Endothelial cell of umbilical vein (primary cell): Measurements from ENCODE around the gene CEP85. TPM values are rescaled to one million over a fixed set of nuclear protein-coding genes. Genes with fewer than 3 reads are reported as not detected.

Source experiments
- BruUV-seq: library from RNA; stranded (reverse); fragments of 400-500 nt; replicated peaks from 2 replicates; lab custom pipeline; 2021; lab: Mats Ljungman, UMichigan
- CTCF ChIA-PET: fragments of 300-600, 350-600 bp; sonication (Branson Sonifier 250); formaldehyde crosslinking; loops from one replicate; lab custom pipeline; 2021; ENCODE audit warnings: antibody characterized with exemption, inconsistent platforms; lab: Charles Lee
- POLR2A ChIA-PET: fragments of 300-600, 350-600 bp; sonication (Branson Sonifier 250); formaldehyde crosslinking; loops from one replicate; lab custom pipeline; 2021; ENCODE audit warnings: antibody characterized with exemption, inconsistent platforms; lab: Charles Lee
- DNase-seq: peaks from one replicate; pipeline ENCODE4 v3.0.0-alpha.2; 2011; ENCODE audit warnings: low read depth, low spot score
- FAIRE-seq: peaks from 2 replicates; lab custom pipeline; 2011; peaks lifted over from hg19 to GRCh38; lab: Jason Lieb, UNC
- H2AFZ ChIP-seq: 2 replicates; pipeline ENCODE4 v1.6.0; 2012; ENCODE audit warnings: low read depth, low read length, control low read depth, inconsistent platforms
- H3K27ac ChIP-seq: 2 replicates; pipeline ENCODE4 v1.5.1; 2011; ENCODE audit warnings: low read depth, mild to moderate bottlenecking, control low read depth, low read length, moderate library complexity; ENCODE audit not compliant: insufficient read depth
- H3K27me3 ChIP-seq, 2 experiments: 2 replicates each; pipeline versions ENCODE4 v1.6.0 to v1.6.1; 2011; ENCODE audit warnings: low read length in 2 of 2, mixed read lengths in 1 of 2; ENCODE audit not compliant: control insufficient read depth in 2 of 2, insufficient read depth in 2 of 2
- H3K36me3 ChIP-seq, 2 experiments: 2 replicates in 1 of 2; 3 replicates in 1 of 2; pipeline ENCODE4 v1.5.1; 2011; ENCODE audit warnings: low read length in 2 of 2, mild to moderate bottlenecking in 1 of 2, moderate library complexity in 1 of 2; ENCODE audit not compliant: control insufficient read depth in 2 of 2, insufficient read depth in 2 of 2; ENCODE audit errors: extremely low read depth in 1 of 2
- H3K4me1 ChIP-seq: 3 replicates; pipeline ENCODE4 v1.5.1; 2011; ENCODE audit warnings: mild to moderate bottlenecking, low read length; ENCODE audit not compliant: control insufficient read depth, insufficient read depth; ENCODE audit errors: extremely low read depth
- H3K4me2 ChIP-seq: 2 replicates; pipeline ENCODE4 v1.6.1; 2011; ENCODE audit warnings: low read length, control low read depth, mixed read lengths; ENCODE audit not compliant: insufficient read depth
- H3K4me3 ChIP-seq, 3 experiments: fragments of 200-600 bp in 1 of 3; sonication (generic), shearing (Covaris generic) in 1 of 3; replicated peaks in 1 of 3; 2 replicates each; pipeline ENCODE4 v1.5.1; 2011 to 2016; ENCODE audit warnings: control low read depth in 3 of 3, low read length in 3 of 3, mild to moderate bottlenecking in 2 of 3, inconsistent platforms in 1 of 3, low read depth in 1 of 3, moderate library complexity in 1 of 3; ENCODE audit not compliant: insufficient read depth in 1 of 3
- H3K79me2 ChIP-seq: 2 replicates; pipeline ENCODE4 v1.6.0; 2012; ENCODE audit warnings: low read length, inconsistent platforms; ENCODE audit not compliant: control insufficient read depth, insufficient read depth
- H3K9ac ChIP-seq: replicated peaks from 2 replicates; pipeline ENCODE3; 2011; ENCODE audit warnings: low read length, control low read depth; ENCODE audit not compliant: insufficient read depth; ENCODE audit errors: extremely low read depth
- H3K9me1 ChIP-seq: replicated peaks from 3 replicates; pipeline ENCODE4 v1.6.0; 2011; ENCODE audit warnings: mild to moderate bottlenecking, low read length; ENCODE audit not compliant: control insufficient read depth, insufficient read depth; ENCODE audit errors: extremely low read depth
- H3K9me3 ChIP-seq: replicated peaks from 2 replicates; pipeline ENCODE4 v1.5.1; 2012; ENCODE audit warnings: low read length, inconsistent platforms; ENCODE audit not compliant: control insufficient read depth, insufficient read depth
- H4K20me1 ChIP-seq: replicated peaks from 2 replicates; pipeline ENCODE3; 2011; ENCODE audit warnings: mild to moderate bottlenecking, low read length; ENCODE audit not compliant: control insufficient read depth, insufficient read depth; ENCODE audit errors: extremely low read depth
- CTCF ChIP-seq, 2 donors: IDR thresholded peaks; 1 replicate in 1 of 2; 2 replicates in 1 of 2; pipeline ENCODE4 v1.5.1; 2011; ENCODE audit warnings: low read length in 2 of 2, mild to moderate bottlenecking in 2 of 2, moderate library complexity in 2 of 2, control low read depth in 1 of 2, inconsistent platforms in 1 of 2, low read depth in 1 of 2; ENCODE audit not compliant: insufficient read depth in 1 of 2; ENCODE audit errors: extremely low read depth in 1 of 2
- EZH2 ChIP-seq: IDR thresholded peaks from 2 replicates; pipeline ENCODE4 v1.6.1; 2012; ENCODE audit warnings: borderline replicate concordance, low read depth, mild to moderate bottlenecking, moderate library complexity, low read length, inconsistent platforms; ENCODE audit not compliant: severe bottlenecking
- FOS ChIP-seq: IDR thresholded peaks from 2 replicates; pipeline ENCODE4 v1.6.1; 2011; ENCODE audit warnings: mild to moderate bottlenecking, low read length, moderate library complexity, borderline replicate concordance; ENCODE audit not compliant: insufficient read depth
- GATA2 ChIP-seq: IDR thresholded peaks from 2 replicates; pipeline ENCODE4 v1.7.0; 2011; ENCODE audit warnings: low read depth, mild to moderate bottlenecking, moderate library complexity, mixed read lengths, low read length; ENCODE audit not compliant: insufficient read length, insufficient read depth
- JUN ChIP-seq: IDR thresholded peaks from 2 replicates; pipeline ENCODE4 v1.6.1; 2011; ENCODE audit warnings: borderline replicate concordance, low read depth; ENCODE audit not compliant: insufficient read length, insufficient read depth
- MYC ChIP-seq: IDR thresholded peaks from one replicate; pipeline ENCODE4 v1.6.1; 2011; ENCODE audit warnings: mild to moderate bottlenecking, low read depth, low read length
- POLR2A ChIP-seq: IDR thresholded peaks from 2 replicates; pipeline ENCODE4 v1.6.1; 2012; ENCODE audit warnings: low read depth, mild to moderate bottlenecking, control low read depth, low read length
- POLR2AphosphoS5 ChIP-seq: IDR thresholded peaks from 2 replicates; pipeline ENCODE4 v1.6.1; 2012; ENCODE audit warnings: low read depth, mild to moderate bottlenecking, control low read depth, low read length, moderate library complexity; ENCODE audit not compliant: insufficient read depth
- dilution Hi-C: fragments of 300-500 bp; cut with MboI; formaldehyde crosslinking; loops from one replicate; pipeline ENCODE4 v1.15.0; 2019; ENCODE audit warnings: low sequenced_read_pairs; ENCODE audit not compliant: extremely low pct_ligation_motif_present
- intact Hi-C: fragments of 100-400 bp; cut with micrococcal nuclease; formaldehyde crosslinking; loops from one replicate; pipeline ENCODE4 v1.10.0; 2022
- polyA plus RNA-seq, 4 experiments: library from polyadenylated mRNA; depleted of rRNA in 3 of 4; stranded (reverse) in 3 of 4; unstranded in 1 of 4; fragments of >200 nt; gene quantifications; 2 replicates each; pipeline versions ENCODE4 v1.2.1 to v1.2.3, GENCODE V29; 2011 to 2012; ENCODE audit warnings: missing spikeins in 1 of 4
- total RNA-seq: library from RNA; stranded (reverse); gene quantifications from 2 replicates; pipeline ENCODE4 v1.2.3, GENCODE V29; 2021
- TF ChIP-seq, protein P1 (sequence below): IDR thresholded peaks from 2 replicates; pipeline ENCODE4 v1.6.1; 2011; ENCODE audit not compliant: insufficient read depth, insufficient read length

CEP85 gene
- total and polyA plus RNA-seq, 2 donors (not counting 3 experiments of a cell fraction or from before 2014, with no cell fraction given): 15.2 to 17.8 TPM

DNA sequence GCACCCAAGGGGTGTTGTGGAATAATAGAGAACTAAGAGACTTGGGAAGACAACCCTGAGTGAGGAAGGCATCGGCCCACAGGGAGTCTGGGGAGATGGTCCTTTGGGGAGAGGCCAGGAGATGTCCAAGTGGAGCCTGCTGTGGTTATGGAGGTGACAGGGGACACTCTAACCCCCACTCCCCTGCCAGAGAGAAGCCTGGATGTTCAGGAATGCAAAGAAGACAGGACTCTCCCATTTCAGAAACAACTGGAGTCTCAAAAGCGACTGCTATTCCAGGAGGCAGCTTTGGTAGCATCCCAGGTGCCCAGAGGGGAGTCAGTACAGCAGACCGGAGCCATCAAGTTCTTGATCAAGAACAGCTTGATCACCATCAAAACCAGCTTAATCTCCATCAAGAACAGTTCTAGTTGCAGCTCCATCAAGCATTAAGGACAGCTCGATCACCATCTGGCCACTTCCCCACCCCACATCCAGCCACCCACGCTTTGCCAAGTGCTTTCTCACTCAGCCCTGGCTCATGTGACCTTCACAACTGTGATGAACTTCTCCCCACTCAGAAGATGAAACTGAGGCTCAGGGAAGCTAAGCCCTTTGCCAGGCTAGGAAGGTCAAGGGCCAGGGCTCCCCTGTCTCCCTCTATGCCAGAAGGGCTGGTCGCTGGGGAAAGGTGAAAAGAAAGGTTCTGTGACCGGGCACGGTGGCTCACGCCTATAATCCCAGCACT lies 84.5 kb downstream of the CEP85 start:
- intact Hi-C loops: no loop called here
- Histone ChIP-seq H2AFZ (no peak overlapping the region), H3K79me2 (no peaks in the 10 kb centered on the region), H3K4me3 (no peak overlapping the region), H3K4me1 (no peaks in the 10 kb centered on the region), H3K36me3 (no peaks in the 10 kb centered on the region), H3K27ac (no peak overlapping the region), H4K20me1 (no peaks in the 10 kb centered on the region), H3K4me2 (no peak overlapping the region), H3K27me3 (peaks cover 2 to 7% of the 10 kb centered on the region in 2 experiments), H3K9ac (no peak overlapping the region), H3K9me1 (no peaks in the 10 kb centered on the region), H3K9me3 (no peaks in the 10 kb centered on the region)
- TF ChIP-seq JUN (no peak), FOS (no peak), CTCF (IDR thresholded peaks at IDR 0.05; ENCODE audit: extremely low read depth in 1 of 2, insufficient read depth in 1 of 2, low read depth in 1 of 2, low read length in 2 of 2) (no peak), POLR2A (no peak), EZH2 (no peak), MYC (no peak), POLR2AphosphoS5 (no peak), GATA2 (no peak)
- TF ChIP-seq, protein P1, sequence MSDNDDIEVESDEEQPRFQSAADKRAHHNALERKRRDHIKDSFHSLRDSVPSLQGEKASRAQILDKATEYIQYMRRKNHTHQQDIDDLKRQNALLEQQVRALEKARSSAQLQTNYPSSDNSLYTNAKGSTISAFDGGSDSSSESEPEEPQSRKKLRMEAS: no peak
- FAIRE-seq (no peak), DNase-seq (no peak)
- dilution Hi-C loops: no loop called here
- ChIA-PET CTCF (interaction anchor here (0.8 to 7.4 kb wide), 7 partner anchors 11 to 214 kb away, joined by 3 to 132 read pairs (median 7); partner anchors contain the start of genes C1orf232, SH3BGRL3, ZNF593 and ZNF593OS), POLR2A (no interaction called here)
- BruUV-seq: no TSS peak
